NCI-H1694 treated with DMSO at 0.1 percent for 48 hours (cell line): ENCODE data around the gene TRABD2B.

Experiments used
- DNase-seq: peaks from one replicate; lab custom pipeline; 2025; lab: John Stamatoyannopoulos, UW

The TRABD2B gene

GRCh38 chr1:47827109-47827508, 170.1 kb downstream of the TRABD2B start:
- no peak for DNase-seq

- no peak for DNase-seq
Measured at GRCh38 chr1:47824716-47825115, 172.5 kb downstream of the TRABD2B start.

GRCh38 chr1:47824297-47824696, 172.9 kb downstream of the TRABD2B start:
- no peak for DNase-seq

- peak; percentile 43 for DNase-seq
Measured at GRCh38 chr1:47823040-47823808, 174.0 kb downstream of the TRABD2B start.

- DNase-seq, result no peak
Measured at GRCh38 chr1:47821760-47822159, 175.4 kb downstream of the TRABD2B start.

GRCh38 chr1:47819574-47819888, 177.7 kb downstream of the TRABD2B start:
- no peak for DNase-seq

- DNase-seq, result no peak
Measured at GRCh38 chr1:47818682-47819573, 178.3 kb downstream of the TRABD2B start.

- DNase-seq, result no peak
Measured at GRCh38 chr1:47817861-47818260, 179.3 kb downstream of the TRABD2B start.

GRCh38 chr1:47816325-47817071, 180.7 kb downstream of the TRABD2B start:
- no peak for DNase-seq

- no peak for DNase-seq
Measured at GRCh38 chr1:47814612-47815395, 182.4 kb downstream of the TRABD2B start.

- no peak for DNase-seq
Measured at GRCh38 chr1:47813970-47814369, 183.2 kb downstream of the TRABD2B start.

GRCh38 chr1:47812904-47813514, 184.2 kb downstream of the TRABD2B start:
- no peak for DNase-seq

GRCh38 chr1:47810964-47811682, 186.1 kb downstream of the TRABD2B start:
- DNase-seq, result no peak

- no peak for DNase-seq
Measured at GRCh38 chr1:47809301-47810084, 187.7 kb downstream of the TRABD2B start.

- DNase-seq, result no peak
Measured at GRCh38 chr1:47808612-47809011, 188.6 kb downstream of the TRABD2B start.

- DNase-seq, result peak; percentile 94
Measured at GRCh38 chr1:47805921-47806361, 191.2 kb downstream of the TRABD2B start.

- no peak for DNase-seq
Measured at GRCh38 chr1:47805018-47805417, 192.2 kb downstream of the TRABD2B start.

- peak; percentile 26 for DNase-seq
Measured at GRCh38 chr1:47803815-47804501, 193.2 kb downstream of the TRABD2B start.

- DNase-seq, result no peak
Measured at GRCh38 chr1:47797575-47797974, 199.6 kb downstream of the TRABD2B start.
